Mesenchymal stem cell (in vitro differentiated cells and primary cell): ENCODE results near the gene CAMK1D.
"Not testable (repeated sequence)": the region's sequence is repeated elsewhere in the genome, so short reads cannot be mapped to it uniquely, and the experiment has no call there.

Experiments used
- DNase-seq: peaks from one replicate; pipeline ENCODE4 v3.0.0-alpha.2; 2013
- H2AFZ ChIP-seq: one replicate; pipeline ENCODE4 v1.6.1; 2013; ENCODE audit warnings: low read depth, mild to moderate bottlenecking, control low read depth, inconsistent platforms, low read length, moderate library complexity
- H2AK5ac ChIP-seq: 2 replicates; pipeline ENCODE4 v1.6.1; 2013; ENCODE audit warnings: low read length, moderate library complexity, mild to moderate bottlenecking, inconsistent platforms; ENCODE audit not compliant: severe bottlenecking
- H2BK120ac ChIP-seq: one replicate; pipeline ENCODE4 v1.6.1; 2013; ENCODE audit warnings: low read depth, mild to moderate bottlenecking, inconsistent platforms, low read length, moderate library complexity
- H2BK12ac ChIP-seq, 2 experiments: one replicate each; pipeline ENCODE4 v1.6.1; 2013; ENCODE audit warnings: inconsistent platforms in 2 of 2, low read length in 2 of 2, mild to moderate bottlenecking in 2 of 2, moderate library complexity in 2 of 2, control low read depth in 1 of 2
- H2BK15ac ChIP-seq: one replicate; pipeline ENCODE4 v1.6.1; 2013; ENCODE audit warnings: mild to moderate bottlenecking, low read depth, inconsistent platforms; ENCODE audit not compliant: poor library complexity, severe bottlenecking
- H2BK5ac ChIP-seq: 2 replicates; pipeline ENCODE4 v1.6.1; 2013; ENCODE audit warnings: low read depth, mild to moderate bottlenecking, low read length, control low read depth, inconsistent platforms; ENCODE audit not compliant: poor library complexity, severe bottlenecking
- H3K14ac ChIP-seq, 2 experiments: one replicate each; pipeline ENCODE4 v1.6.1; 2013; ENCODE audit warnings: inconsistent platforms in 2 of 2, low read length in 2 of 2, control low read depth in 1 of 2, mild to moderate bottlenecking in 1 of 2, moderate library complexity in 1 of 2
- H3K18ac ChIP-seq, 2 experiments: one replicate each; pipeline ENCODE4 v1.6.1; 2013; ENCODE audit warnings: inconsistent platforms in 2 of 2, low read length in 2 of 2, control low read depth in 1 of 2, low read depth in 1 of 2, mild to moderate bottlenecking in 1 of 2
- H3K23ac ChIP-seq, 2 experiments: one replicate each; pipeline ENCODE4 v1.6.1; 2013; ENCODE audit warnings: inconsistent platforms in 2 of 2, low read length in 2 of 2, mild to moderate bottlenecking in 2 of 2, moderate library complexity in 2 of 2, control low read depth in 1 of 2
- H3K27ac ChIP-seq: 2 replicates; pipeline ENCODE4 v1.5.1; 2013; ENCODE audit warnings: mild to moderate bottlenecking, moderate library complexity, low read length, control low read depth, inconsistent platforms; ENCODE audit not compliant: poor library complexity, severe bottlenecking
- H3K27me3 ChIP-seq, 2 experiments: 2 replicates each; pipeline versions ENCODE4 v1.6.1 to v1.7.0; 2013; ENCODE audit warnings: low read length in 2 of 2, mild to moderate bottlenecking in 2 of 2, moderate library complexity in 2 of 2, control low read depth in 1 of 2, inconsistent platforms in 1 of 2; ENCODE audit not compliant: control insufficient read depth in 1 of 2, insufficient read depth in 1 of 2
- H3K36me3 ChIP-seq, 2 experiments: 2 replicates each; pipeline versions ENCODE4 v1.6.1 to v1.7.0; 2013; ENCODE audit warnings: low read length in 2 of 2, control low read depth in 1 of 2, inconsistent platforms in 1 of 2, low read depth in 1 of 2, mild to moderate bottlenecking in 1 of 2; ENCODE audit not compliant: insufficient read depth in 2 of 2, control insufficient read depth in 1 of 2
- H3K4ac ChIP-seq, 2 experiments: one replicate each; pipeline ENCODE4 v1.6.1; 2013; ENCODE audit warnings: inconsistent platforms in 2 of 2, low read length in 2 of 2, mild to moderate bottlenecking in 2 of 2, moderate library complexity in 2 of 2, control low read depth in 1 of 2, low read depth in 1 of 2
- H3K4me1 ChIP-seq: 2 replicates; pipeline ENCODE4 v1.6.1; 2013; ENCODE audit warnings: low read depth, low read length, control low read depth; ENCODE audit not compliant: control insufficient read depth, insufficient read depth
- H3K4me2 ChIP-seq: 2 replicates; pipeline ENCODE4 v1.6.1; 2013; ENCODE audit warnings: low read length, mild to moderate bottlenecking, inconsistent platforms; ENCODE audit not compliant: poor library complexity, severe bottlenecking
- H3K4me3 ChIP-seq, 2 experiments: 2 replicates each; pipeline versions ENCODE4 v1.5.1 to v1.7.0; 2013; ENCODE audit warnings: low read length in 2 of 2, mild to moderate bottlenecking in 2 of 2, control low read depth in 1 of 2, low read depth in 1 of 2; ENCODE audit not compliant: insufficient read depth in 1 of 2
- H3K79me1 ChIP-seq: replicated peaks from 2 replicates; pipeline ENCODE4 v1.6.1; 2013; ENCODE audit warnings: mild to moderate bottlenecking, control low read depth, low read length, inconsistent platforms; ENCODE audit not compliant: poor library complexity, severe bottlenecking
- H3K9ac ChIP-seq: 2 replicates; pipeline ENCODE4 v1.7.0; 2013; ENCODE audit warnings: mild to moderate bottlenecking, low read length, moderate library complexity
- H3K9me3 ChIP-seq: 2 replicates; pipeline ENCODE4 v1.7.0; 2013; ENCODE audit warnings: mild to moderate bottlenecking, low read length; ENCODE audit not compliant: control insufficient read depth
- H4K8ac ChIP-seq: one replicate; pipeline ENCODE4 v1.6.1; 2013; ENCODE audit warnings: inconsistent platforms, mild to moderate bottlenecking, low read length, moderate library complexity
- H4K91ac ChIP-seq: one replicate; pipeline ENCODE4 v1.6.1; 2013; ENCODE audit warnings: mild to moderate bottlenecking, low read length, inconsistent platforms
- WGBS: methylation state at CpG from one replicate; pipeline ENCODE4 v1.1.7; 2013; ENCODE audit warnings: mixed read lengths; 5-methylcytosine and 5-hydroxymethylcytosine counted together

CAMK1D gene

GRCh38 chr10:12542133-12542670 lies 192.9 kb downstream of the CAMK1D start:
- WGBS = 92% methylated on average over 6 of the region's 6 CpGs
- no peak overlapping the region for H2BK12ac ChIP-seq
- no peak for DNase-seq

GRCh38 chr10:12543589-12543988 lies 194.2 kb downstream of the CAMK1D start:
- Histone ChIP-seq H4K91ac (no peak overlapping the region), H3K4me3 (no peak overlapping the region), H3K9me3 (peaks cover 3% of the 10 kb centered on the region), H2BK15ac (no peak overlapping the region), H3K27me3 (no peaks in the 10 kb centered on the region), H3K79me1 (peaks cover 38% of the 10 kb centered on the region), H3K4me2 (no peak overlapping the region), H2BK5ac (no peak overlapping the region), H3K23ac (no peak overlapping the region), H3K18ac (no peak overlapping the region), H3K9ac (no peak overlapping the region), H2BK120ac (no peak overlapping the region), H3K14ac (no peak overlapping the region), H3K4me1 (peaks cover 9% of the 10 kb centered on the region), H2BK12ac (no peak overlapping the region), H2AFZ (no peak overlapping the region), H2AK5ac (no peak overlapping the region), H4K8ac (no peak overlapping the region), H3K27ac (no peak overlapping the region), H3K4ac (no peak overlapping the region), H3K36me3 (no peaks in the 10 kb centered on the region)
- WGBS = 71% methylated on average over 1 of the region's 3 CpGs
- DNase-seq = no peak

More at GRCh38 chr10:12542133-12542670, 192.9 kb downstream of the CAMK1D start:
- Histone ChIP-seq H3K79me1 (peaks cover 40% of the 10 kb centered on the region), H2BK5ac (no peak overlapping the region), H3K4me2 (no peak overlapping the region), H2BK15ac (no peak overlapping the region), H3K27ac (no peak overlapping the region), H3K4ac (no peak overlapping the region), H2AFZ (no peak overlapping the region), H3K4me3 (no peak overlapping the region), H3K23ac (no peak overlapping the region), H3K14ac (no peak overlapping the region), H3K36me3 (no peaks in the 10 kb centered on the region), H3K9ac (no peak overlapping the region), H4K8ac (no peak overlapping the region), H3K27me3 (no peaks in the 10 kb centered on the region), H2BK120ac (no peak overlapping the region), H4K91ac (no peak overlapping the region), H3K9me3 (peaks cover 3% of the 10 kb centered on the region), H3K4me1 (peaks cover 6% of the 10 kb centered on the region), H3K18ac (no peak overlapping the region), H2AK5ac (no peak overlapping the region)

- H3K4me2 ChIP-seq, H2BK12ac ChIP-seq, H3K4me3 ChIP-seq, H3K27me3 ChIP-seq, H3K14ac ChIP-seq, H3K9ac ChIP-seq, H3K36me3 ChIP-seq, H2BK15ac ChIP-seq, H2BK120ac ChIP-seq, H3K9me3 ChIP-seq, H2AK5ac ChIP-seq, H2BK5ac ChIP-seq, DNase-seq, H3K23ac ChIP-seq, H2AFZ ChIP-seq, H4K91ac ChIP-seq, H3K27ac ChIP-seq, H4K8ac ChIP-seq, H3K4me1 ChIP-seq, H3K18ac ChIP-seq, H3K4ac ChIP-seq: not testable (repeated sequence)
- 92% methylated on average over 10 of the region's 10 CpGs for WGBS
- peaks cover 44% of the 10 kb centered on the region for H3K79me1 ChIP-seq
These were observed 196.9 kb downstream of the CAMK1D start for GRCh38 chr10:12546160-12546802.

GRCh38 chr10:12547301-12547771 lies 198.0 kb downstream of the CAMK1D start:
- 71% methylated on average over 4 of the region's 6 CpGs for whole genome bisulfite sequencing
- Histone ChIP-seq H3K23ac (no peak overlapping the region), H3K27me3 (no peaks in the 10 kb centered on the region), H4K91ac (no peak overlapping the region), H2AK5ac (no peak overlapping the region), H3K36me3 (no peaks in the 10 kb centered on the region), H3K4me1 (peaks cover 7% of the 10 kb centered on the region), H3K14ac (no peak overlapping the region), H3K4me2 (no peak overlapping the region), H3K4me3 (no peak overlapping the region), H3K27ac (no peak overlapping the region), H3K9me3 (peaks cover 3% of the 10 kb centered on the region), H2BK15ac (no peak overlapping the region), H4K8ac (no peak overlapping the region), H3K9ac (no peak overlapping the region), H3K79me1 (peaks cover 45% of the 10 kb centered on the region), H3K4ac (no peak overlapping the region), H2BK5ac (no peak overlapping the region), H3K18ac (no peak overlapping the region), H2BK120ac (no peak overlapping the region), H2AFZ (no peak overlapping the region), H2BK12ac (no peak overlapping the region)
- no peak for DNase-seq
